Endothelial cell (in vitro differentiated cells): Measurements from ENCODE around the gene DTNBP1. TPM values are rescaled to one million over a fixed set of nuclear protein-coding genes. Genes with fewer than 3 reads are reported as not detected.
A peak's percentile ranks its signal among the peaks of the same experiment; 100 is the strongest.

ENCODE experiments used
- DNase-seq: peaks from one replicate; pipeline ENCODE4 v3.0.0; 2021; ENCODE audit warnings: low spot score
- H3K27ac Mint-ChIP-seq: one replicate; pipeline ENCODE4 v1.8.0; 2021; ENCODE audit warnings: mixed read lengths, inconsistent platforms; ENCODE audit not compliant: unreplicated experiment
- H3K27me3 Mint-ChIP-seq: one replicate; pipeline ENCODE4 v1.8.0; 2021; ENCODE audit warnings: mild to moderate bottlenecking, moderate library complexity, mixed read lengths, inconsistent platforms; ENCODE audit not compliant: unreplicated experiment
- H3K36me3 Mint-ChIP-seq: one replicate; pipeline ENCODE4 v1.8.0; 2021; ENCODE audit warnings: mild to moderate bottlenecking, low read depth, mixed read lengths, inconsistent platforms; ENCODE audit not compliant: unreplicated experiment
- H3K4me1 Mint-ChIP-seq: one replicate; pipeline ENCODE4 v1.8.0; 2021; ENCODE audit warnings: mild to moderate bottlenecking, mixed read lengths, inconsistent platforms; ENCODE audit not compliant: unreplicated experiment
- H3K4me3 Mint-ChIP-seq: one replicate; pipeline ENCODE4 v1.8.0; 2021; ENCODE audit warnings: mild to moderate bottlenecking, mixed read lengths, inconsistent platforms; ENCODE audit not compliant: unreplicated experiment
- H3K9me3 Mint-ChIP-seq: one replicate; pipeline ENCODE4 v1.8.0; 2021; ENCODE audit warnings: mixed read lengths, inconsistent platforms; ENCODE audit not compliant: unreplicated experiment
- CTCF ChIP-seq: fragments of 200-600 bp; sonication (generic); IDR thresholded peaks from one replicate; pipeline ENCODE4 v1.5.0; 2021; ENCODE audit warnings: antibody characterized with exemption; ENCODE audit not compliant: unreplicated experiment
- total RNA-seq: library from RNA; stranded (reverse); fragmentation: NEBNext Ultra II Directional; extraction: Animal tissue kit (Norgen Biotek cat#: 25700); gene quantifications from one replicate; pipeline ENCODE4 v1.2.1, GENCODE V29; 2021; ENCODE audit not compliant: unreplicated experiment

The DTNBP1 gene
- total RNA-seq, 1 donor from 2014 or later, result 19.3 TPM

- no peak for DNase-seq
- H3K4me1 Mint-ChIP-seq, result peaks cover 4% of the 10 kb centered on the region
- peaks cover 1% of the 10 kb centered on the region for H3K27me3 Mint-ChIP-seq
- H3K27ac Mint-ChIP-seq, result no peak overlapping the region
- no peak for TF ChIP-seq CTCF
- peaks cover 6% of the 10 kb centered on the region for H3K9me3 Mint-ChIP-seq
- H3K4me3 Mint-ChIP-seq, result no peak overlapping the region
- peaks cover 23% of the 10 kb centered on the region for H3K36me3 Mint-ChIP-seq
These were observed 48.6 kb downstream of the DTNBP1 start for GRCh38 chr6:15614277-15614676.

GRCh38 chr6:15608396-15608795, 54.4 kb downstream of the DTNBP1 start:
- H3K27me3 Mint-ChIP-seq, result no peaks in the 10 kb centered on the region
- TF ChIP-seq CTCF, result no peak
- peak; percentile 15 for DNase-seq
- no peak overlapping the region for H3K4me3 Mint-ChIP-seq
- H3K27ac Mint-ChIP-seq, result peak overlapping the region; percentile 67
- H3K36me3 Mint-ChIP-seq, result peaks cover 12% of the 10 kb centered on the region
- peaks cover 6% of the 10 kb centered on the region for H3K9me3 Mint-ChIP-seq
- peaks cover 17% of the 10 kb centered on the region for H3K4me1 Mint-ChIP-seq

- peaks cover 15% of the 10 kb centered on the region for H3K4me1 Mint-ChIP-seq
- TF ChIP-seq CTCF, result no peak
- no peak overlapping the region for H3K27ac Mint-ChIP-seq
- DNase-seq, result no peak
- H3K4me3 Mint-ChIP-seq, result no peak overlapping the region
- peaks cover 6% of the 10 kb centered on the region for H3K9me3 Mint-ChIP-seq
- peaks cover 10% of the 10 kb centered on the region for H3K36me3 Mint-ChIP-seq
- H3K27me3 Mint-ChIP-seq, result no peaks in the 10 kb centered on the region
These were observed 55.2 kb downstream of the DTNBP1 start for GRCh38 chr6:15607603-15608002.

GRCh38 chr6:15606347-15606746, 56.5 kb downstream of the DTNBP1 start:
- Mint-ChIP-seq H3K4me3 (no peak overlapping the region), H3K9me3 (peaks cover 2% of the 10 kb centered on the region)

GRCh38 chr6:15604843-15605242, 58.0 kb downstream of the DTNBP1 start:
- no peak for TF ChIP-seq CTCF
- H3K27ac Mint-ChIP-seq, result no peak overlapping the region
- peaks cover 14% of the 10 kb centered on the region for H3K4me1 Mint-ChIP-seq
- H3K36me3 Mint-ChIP-seq, result no peaks in the 10 kb centered on the region
- H3K9me3 Mint-ChIP-seq, result no peaks in the 10 kb centered on the region
- no peaks in the 10 kb centered on the region for H3K27me3 Mint-ChIP-seq
- H3K4me3 Mint-ChIP-seq, result no peak overlapping the region
- no peak for DNase-seq

More at GRCh38 chr6:15606347-15606746, 56.5 kb downstream of the DTNBP1 start:
- Mint-ChIP-seq H3K27ac (no peak overlapping the region), H3K36me3 (peaks cover 3% of the 10 kb centered on the region), H3K27me3 (no peaks in the 10 kb centered on the region), H3K4me1 (peaks cover 14% of the 10 kb centered on the region)
- no peak for DNase-seq
- no peak for TF ChIP-seq CTCF
